ENCODE results near the gene PPP1CA.

The PPP1CA gene

GRCh38 chr11:67420646-67421429 is 19.2 kb upstream of the PPP1CA start:
- no peak overlapping the region for H3K23ac ChIP-seq (ENCODE audit: low read length)
- peak overlapping the region; percentile 92 for H2AFZ ChIP-seq (ENCODE audit: insufficient read depth, low read length, poor library complexity)
- peak overlapping the region; percentile 52 for H4K91ac ChIP-seq (ENCODE audit: low read depth, low read length)
- H3K9ac ChIP-seq (ENCODE audit: low read length), result peak overlapping the region; percentile 69
- no peak overlapping the region for H2BK120ac ChIP-seq (ENCODE audit: insufficient read depth, low read length, poor library complexity)
- no CpG with 5 or more reads among the region's 97 CpGs for WGBS (ENCODE audit: extremely low coverage, insufficient coverage, insufficient read length)
- H4K12ac ChIP-seq (ENCODE audit: low read depth, low read length), result peak overlapping the region; percentile 72
- H3K4me2 ChIP-seq (ENCODE audit: low read length), result peak overlapping the region; percentile 98
- peak overlapping the region; percentile 68 for H3K18ac ChIP-seq (ENCODE audit: low read length)
- H3K4ac ChIP-seq (ENCODE audit: low read depth, low read length), result peak overlapping the region; percentile 39
- peaks cover 2% of the 10 kb centered on the region for H3K9me3 ChIP-seq (ENCODE audit: insufficient read depth, low read depth, low read length)
- DNase-seq, result peak; percentile 95 to 98
- H4K8ac ChIP-seq (ENCODE audit: low read depth, low read length), result peak overlapping the region; percentile 91
- H2BK12ac ChIP-seq (ENCODE audit: low read length), result peak overlapping the region; percentile 28
- peaks cover 2% of the 10 kb centered on the region for H3K79me1 ChIP-seq (ENCODE audit: low read length)
- no peaks in the 10 kb centered on the region for H3K27me3 ChIP-seq (ENCODE audit: insufficient read depth, low read length)
- no peaks in the 10 kb centered on the region for H3K36me3 ChIP-seq (ENCODE audit: control insufficient read depth in 1 of 2, insufficient read depth in 2 of 2, low read length in 2 of 2)
- peak overlapping the region; percentile 69 for H3K27ac ChIP-seq (ENCODE audit: low read depth, low read length)
- H2BK5ac ChIP-seq (ENCODE audit: low read depth, low read length, poor library complexity), result peak overlapping the region; percentile 31
- H3K4me1 ChIP-seq (ENCODE audit: control insufficient read depth in 1 of 2, insufficient read depth in 2 of 2, low read length in 2 of 2), result peaks cover 12 to 14% of the 10 kb centered on the region in 2 experiments
- peak overlapping the region; percentile 88 for H2AK5ac ChIP-seq (ENCODE audit: low read length)
- H3K4me3 ChIP-seq (ENCODE audit: low read depth, low read length), result peak overlapping the region; percentile 74
- H3K79me2 ChIP-seq (ENCODE audit: control insufficient read depth, insufficient read depth, low read length, poor library complexity), result peaks cover 2% of the 10 kb centered on the region
- H3K14ac ChIP-seq (ENCODE audit: low read length), result peak overlapping the region; percentile 91

GRCh38 chr11:67420147-67420645 is 18.5 kb upstream of the PPP1CA start:
- no CpG with 5 or more reads among the region's 15 CpGs for WGBS (ENCODE audit: extremely low coverage, insufficient coverage, insufficient read length)
- Histone ChIP-seq H3K4ac (ENCODE audit: low read depth, low read length) (peak overlapping the region; percentile 16), H3K18ac (ENCODE audit: low read length) (peak overlapping the region; percentile 51), H3K4me1 (ENCODE audit: control insufficient read depth in 1 of 2, insufficient read depth in 2 of 2, low read length in 2 of 2) (peaks cover 12 to 16% of the 10 kb centered on the region in 2 experiments), H2BK5ac (ENCODE audit: low read depth, low read length, poor library complexity) (no peak overlapping the region), H3K9ac (ENCODE audit: low read length) (peak overlapping the region; percentile 39), H3K4me2 (ENCODE audit: low read length) (peak overlapping the region; percentile 98), H2AK5ac (ENCODE audit: low read length) (peak overlapping the region; percentile 88), H3K27ac (ENCODE audit: low read depth, low read length) (peak overlapping the region; percentile 69), H2BK120ac (ENCODE audit: insufficient read depth, low read length, poor library complexity) (no peak overlapping the region), H2BK12ac (ENCODE audit: low read length) (no peak overlapping the region), H4K91ac (ENCODE audit: low read depth, low read length) (peak overlapping the region; percentile 8), H3K36me3 (ENCODE audit: control insufficient read depth in 1 of 2, insufficient read depth in 2 of 2, low read length in 2 of 2) (no peaks in the 10 kb centered on the region), H3K9me3 (ENCODE audit: insufficient read depth, low read depth, low read length) (peaks cover 2% of the 10 kb centered on the region), H4K12ac (ENCODE audit: low read depth, low read length) (peak overlapping the region; percentile 47), H4K8ac (ENCODE audit: low read depth, low read length) (peak overlapping the region; percentile 72), H3K4me3 (ENCODE audit: low read depth, low read length) (peak overlapping the region; percentile 74), H3K23ac (ENCODE audit: low read length) (no peak overlapping the region), H3K79me1 (ENCODE audit: low read length) (peaks cover 2% of the 10 kb centered on the region), H3K14ac (ENCODE audit: low read length) (peak overlapping the region; percentile 45), H3K79me2 (ENCODE audit: control insufficient read depth, insufficient read depth, low read length, poor library complexity) (peaks cover 2% of the 10 kb centered on the region), H3K27me3 (ENCODE audit: insufficient read depth, low read length) (peaks cover 1% of the 10 kb centered on the region), H2AFZ (ENCODE audit: insufficient read depth, low read length, poor library complexity) (peak overlapping the region; percentile 92)
- no peak for DNase-seq

- H2AK5ac ChIP-seq (ENCODE audit: low read length), result no peak overlapping the region
- H3K79me2 ChIP-seq (ENCODE audit: control insufficient read depth, insufficient read depth, low read length, poor library complexity), result peaks cover 2% of the 10 kb centered on the region
- no peaks in the 10 kb centered on the region for H3K36me3 ChIP-seq (ENCODE audit: control insufficient read depth in 1 of 2, insufficient read depth in 2 of 2, low read length in 2 of 2)
- H4K12ac ChIP-seq (ENCODE audit: low read depth, low read length), result no peak overlapping the region
- H3K4me3 ChIP-seq (ENCODE audit: low read depth, low read length), result no peak overlapping the region
- H3K9ac ChIP-seq (ENCODE audit: low read length), result no peak overlapping the region
- H2BK120ac ChIP-seq (ENCODE audit: insufficient read depth, low read length, poor library complexity), result no peak overlapping the region
- H3K9me3 ChIP-seq (ENCODE audit: insufficient read depth, low read depth, low read length), result peaks cover 2% of the 10 kb centered on the region
- H3K18ac ChIP-seq (ENCODE audit: low read length), result no peak overlapping the region
- whole genome bisulfite sequencing (ENCODE audit: extremely low coverage, insufficient coverage, insufficient read length), result no CpG with 5 or more reads among the region's 21 CpGs
- H2BK5ac ChIP-seq (ENCODE audit: low read depth, low read length, poor library complexity), result no peak overlapping the region
- H3K14ac ChIP-seq (ENCODE audit: low read length), result no peak overlapping the region
- H4K91ac ChIP-seq (ENCODE audit: low read depth, low read length), result no peak overlapping the region
- no peak overlapping the region for H3K4me2 ChIP-seq (ENCODE audit: low read length)
- no peak overlapping the region for H4K8ac ChIP-seq (ENCODE audit: low read depth, low read length)
- peaks cover 2% of the 10 kb centered on the region for H3K79me1 ChIP-seq (ENCODE audit: low read length)
- no peak overlapping the region for H3K27ac ChIP-seq (ENCODE audit: low read depth, low read length)
- no peak overlapping the region for H3K23ac ChIP-seq (ENCODE audit: low read length)
- no peak for DNase-seq
- no peak overlapping the region for H3K4ac ChIP-seq (ENCODE audit: low read depth, low read length)
- H3K4me1 ChIP-seq (ENCODE audit: control insufficient read depth in 1 of 2, insufficient read depth in 2 of 2, low read length in 2 of 2), result peaks cover 12 to 16% of the 10 kb centered on the region in 2 experiments
- no peak overlapping the region for H2BK12ac ChIP-seq (ENCODE audit: low read length)
- peaks cover 5% of the 10 kb centered on the region for H3K27me3 ChIP-seq (ENCODE audit: insufficient read depth, low read length)
- H2AFZ ChIP-seq (ENCODE audit: insufficient read depth, low read length, poor library complexity), result no peak overlapping the region
Observed at GRCh38 chr11:67419325-67420049, 17.8 kb upstream of the PPP1CA start.

- H3K79me2 ChIP-seq (ENCODE audit: control insufficient read depth, insufficient read depth, low read length, poor library complexity), result peaks cover 2% of the 10 kb centered on the region
- H4K8ac ChIP-seq (ENCODE audit: low read depth, low read length), result no peak overlapping the region
- no peak overlapping the region for H3K14ac ChIP-seq (ENCODE audit: low read length)
- H2AFZ ChIP-seq (ENCODE audit: insufficient read depth, low read length, poor library complexity), result no peak overlapping the region
- H2BK5ac ChIP-seq (ENCODE audit: low read depth, low read length, poor library complexity), result no peak overlapping the region
- no peak overlapping the region for H4K12ac ChIP-seq (ENCODE audit: low read depth, low read length)
- no peak overlapping the region for H3K4me3 ChIP-seq (ENCODE audit: low read depth, low read length)
- no peak overlapping the region for H2AK5ac ChIP-seq (ENCODE audit: low read length)
- no peak overlapping the region for H3K18ac ChIP-seq (ENCODE audit: low read length)
- no peak overlapping the region for H3K4me2 ChIP-seq (ENCODE audit: low read length)
- no peaks in the 10 kb centered on the region for H3K36me3 ChIP-seq (ENCODE audit: control insufficient read depth in 1 of 2, insufficient read depth in 2 of 2, low read length in 2 of 2)
- peaks cover 2% of the 10 kb centered on the region for H3K79me1 ChIP-seq (ENCODE audit: low read length)
- H3K9me3 ChIP-seq (ENCODE audit: insufficient read depth, low read depth, low read length), result peaks cover 2% of the 10 kb centered on the region
- WGBS (ENCODE audit: extremely low coverage, insufficient coverage, insufficient read length), result no CpG with 5 or more reads among the region's 26 CpGs
- H2BK12ac ChIP-seq (ENCODE audit: low read length), result no peak overlapping the region
- no peak overlapping the region for H4K91ac ChIP-seq (ENCODE audit: low read depth, low read length)
- peaks cover 12 to 16% of the 10 kb centered on the region in 2 experiments for H3K4me1 ChIP-seq (ENCODE audit: control insufficient read depth in 1 of 2, insufficient read depth in 2 of 2, low read length in 2 of 2)
- no peak overlapping the region for H3K27ac ChIP-seq (ENCODE audit: low read depth, low read length)
- H2BK120ac ChIP-seq (ENCODE audit: insufficient read depth, low read length, poor library complexity), result no peak overlapping the region
- H3K4ac ChIP-seq (ENCODE audit: low read depth, low read length), result no peak overlapping the region
- H3K9ac ChIP-seq (ENCODE audit: low read length), result no peak overlapping the region
- H3K27me3 ChIP-seq (ENCODE audit: insufficient read depth, low read length), result peaks cover 5% of the 10 kb centered on the region
- no peak overlapping the region for H3K23ac ChIP-seq (ENCODE audit: low read length)
- no peak for DNase-seq
Observed at GRCh38 chr11:67418476-67419281, 17.0 kb upstream of the PPP1CA start.
